Erythroblast (primary cell): ENCODE results near the gene HSD11B1L.

Source experiments
- GATA1 ChIP-seq: IDR thresholded peaks from 2 replicates; pipeline ENCODE4 v1.6.1; 2011; ENCODE audit warnings: low read depth, mild to moderate bottlenecking, control low read depth, low read length, moderate library complexity
- POLR2A ChIP-seq: IDR thresholded peaks from 2 replicates; pipeline ENCODE4 v1.6.1; 2011; ENCODE audit warnings: mild to moderate bottlenecking, low read length

DNA sequence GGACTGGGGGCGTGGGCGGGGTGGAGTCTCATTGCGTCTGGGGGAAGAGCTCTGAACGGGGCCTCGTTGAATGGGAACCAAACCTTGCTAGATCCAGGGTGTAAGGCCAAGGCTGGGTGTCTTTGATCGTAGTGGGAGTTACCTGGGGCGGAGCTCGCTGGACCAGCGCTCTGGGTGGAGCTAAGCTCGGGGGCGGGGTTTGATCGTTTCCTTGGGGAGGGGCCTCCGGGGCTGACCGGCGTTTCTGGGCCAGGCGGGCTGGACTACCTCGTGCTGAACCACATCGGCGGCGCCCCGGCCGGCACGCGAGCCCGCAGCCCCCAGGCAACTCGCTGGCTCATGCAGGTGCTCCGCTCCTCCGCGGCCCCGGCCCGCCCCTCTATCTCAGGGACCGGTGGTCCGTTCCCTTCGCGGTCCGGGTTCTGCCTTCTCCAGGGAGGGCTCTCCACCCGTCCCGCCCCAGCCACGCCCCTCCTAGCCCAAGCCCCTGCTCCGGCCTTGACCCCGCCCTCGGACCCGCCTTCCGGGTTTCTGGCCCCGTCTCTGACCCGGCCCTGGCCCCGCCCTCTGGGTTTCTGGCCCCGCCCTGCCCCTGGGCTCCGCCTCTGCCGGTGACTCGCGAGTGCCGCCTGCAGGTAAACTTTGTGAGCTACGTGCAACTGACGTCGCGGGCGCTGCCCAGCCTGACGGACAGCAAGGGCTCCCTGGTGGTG lies 6.0 kb downstream of the HSD11B1L start:
- TF ChIP-seq POLR2A: peak; percentile 34
- no peak for TF ChIP-seq GATA1
